Ecto neural progenitor cell (in vitro differentiated cells): ENCODE measurements around the gene ST8SIA4.

ENCODE experiments used
- DNase-seq: peaks from one replicate; pipeline ENCODE4 v3.0.0-alpha.2; 2018; ENCODE audit warnings: low spot score

The ST8SIA4 gene

DNA sequence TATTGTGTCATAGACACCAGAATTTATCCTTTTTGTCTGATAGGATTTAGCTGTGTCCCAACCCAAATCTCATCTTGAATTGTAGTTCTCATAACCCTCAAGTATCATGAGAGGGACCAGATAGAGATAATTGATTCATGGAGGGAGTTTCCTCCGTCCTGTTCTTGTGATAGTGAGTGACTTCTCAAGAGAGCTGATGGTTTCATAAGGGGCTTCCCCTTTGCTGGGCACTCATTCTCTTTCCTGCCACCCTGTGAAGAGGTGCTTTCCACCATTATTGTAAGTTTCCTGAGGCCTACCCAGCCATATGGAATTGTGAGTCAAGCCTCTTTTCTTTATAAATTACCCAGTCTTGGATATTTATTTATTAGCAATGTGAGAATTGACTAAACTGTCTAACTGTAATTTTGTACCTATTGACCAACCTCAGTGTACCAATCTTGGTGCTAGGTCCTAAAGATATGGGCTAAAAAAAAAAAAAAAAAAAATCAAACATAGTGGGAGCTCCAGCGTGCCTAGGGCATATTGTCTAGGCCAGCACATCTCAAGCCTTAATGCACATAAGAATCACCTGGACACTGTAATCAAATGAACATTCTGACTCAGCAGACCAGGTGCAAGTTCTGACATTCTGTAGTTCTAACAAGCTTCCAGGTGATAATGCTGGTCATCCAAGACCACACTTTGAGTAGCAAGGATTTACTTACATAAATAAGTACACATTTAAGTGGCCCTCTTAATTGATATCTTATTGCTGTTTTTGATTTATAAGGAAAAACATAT lies 30.5 kb downstream of the ST8SIA4 start:
- DNase-seq: no peak

- DNase-seq: no peak
These were observed 36.0 kb downstream of the ST8SIA4 start for GRCh38 chr5:100867039-100867562.

GRCh38 chr5:100864931-100865330 lies 38.2 kb downstream of the ST8SIA4 start:
- DNase-seq: no peak

DNA sequence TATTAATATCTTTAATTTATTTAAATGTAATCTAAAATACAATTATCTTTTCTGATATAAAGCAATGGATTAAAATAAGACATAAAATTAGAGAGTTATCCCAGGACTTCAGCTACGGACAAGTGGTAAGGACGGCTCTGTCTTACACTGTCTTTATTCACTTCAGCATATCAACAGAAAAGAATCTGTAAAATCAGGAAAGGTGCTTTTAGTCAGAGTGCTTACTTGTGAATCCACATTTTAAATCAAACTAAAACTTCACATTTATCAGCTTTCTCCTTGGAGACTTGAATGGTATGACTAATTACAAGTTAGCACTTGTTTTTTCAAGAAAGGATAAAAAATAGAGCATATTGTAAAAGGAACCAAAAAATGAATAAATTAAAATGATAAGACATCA lies 39.3 kb downstream of the ST8SIA4 start:
- no peak for DNase-seq

- DNase-seq: no peak
These were observed 41.9 kb downstream of the ST8SIA4 start for GRCh38 chr5:100861148-100861547.

DNA sequence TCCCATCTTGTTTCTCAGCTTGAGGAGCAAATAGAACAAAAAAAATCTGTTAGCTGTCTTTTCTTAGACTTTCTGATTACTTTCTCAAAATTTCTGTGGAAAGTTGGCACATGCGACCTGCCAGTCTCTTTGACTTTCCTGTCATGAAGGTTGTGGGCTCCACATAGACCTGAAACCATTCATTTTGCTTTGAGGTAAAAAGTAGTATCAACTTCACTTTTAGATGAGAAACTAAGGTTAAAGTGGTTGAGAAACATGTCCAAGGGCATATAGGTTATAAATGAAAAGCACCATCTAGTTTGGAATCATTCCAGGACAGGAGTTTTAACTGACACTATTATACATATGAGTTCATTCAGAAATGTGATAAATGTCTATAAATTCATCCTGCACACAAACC lies 42.7 kb downstream of the ST8SIA4 start:
- DNase-seq: no peak

DNA sequence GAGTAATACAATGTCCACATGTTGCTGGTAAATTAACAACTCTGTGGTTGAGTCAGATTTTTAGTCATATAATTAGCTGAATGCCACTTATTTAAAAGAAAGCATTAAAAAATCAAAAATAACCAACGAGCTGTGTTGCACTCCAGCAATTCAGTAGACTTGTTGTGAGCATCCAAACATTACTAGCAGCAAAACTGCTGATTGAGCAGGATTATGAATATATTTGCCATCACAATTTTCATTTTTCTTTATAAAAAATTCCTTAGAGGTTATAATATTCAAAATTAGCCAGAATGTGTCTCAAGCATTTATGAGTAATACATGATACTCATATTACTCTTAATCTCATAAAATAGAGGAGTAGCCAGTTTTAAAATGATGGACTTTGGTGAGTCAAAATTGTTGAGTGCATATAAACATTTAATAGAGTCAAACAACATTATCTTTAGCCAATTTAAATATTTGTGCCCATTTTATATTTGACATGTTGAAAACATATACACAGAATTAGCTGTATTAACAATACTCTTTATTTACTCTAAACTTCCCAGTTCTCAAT lies 44.0 kb downstream of the ST8SIA4 start:
- no peak for DNase-seq

DNA sequence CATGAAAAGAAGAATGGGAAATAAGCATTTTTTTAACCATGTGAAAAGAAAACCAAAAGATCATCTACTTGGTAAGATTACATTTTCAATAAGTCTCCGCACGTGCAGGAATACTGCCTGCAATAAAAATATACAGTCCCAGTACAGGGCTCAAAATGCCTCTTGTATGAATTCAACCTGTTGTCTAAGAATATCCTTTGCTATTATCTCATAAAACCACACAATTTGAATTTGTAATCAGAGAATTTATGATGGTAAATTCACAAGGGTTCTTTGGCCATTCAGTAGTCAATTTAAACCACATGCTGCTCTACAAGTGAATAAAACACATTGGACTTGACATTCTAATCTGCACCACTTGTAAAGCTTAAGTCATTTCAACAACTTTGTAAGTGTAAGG lies 46.6 kb downstream of the ST8SIA4 start:
- no peak for DNase-seq

- DNase-seq: no peak
These were observed 47.1 kb downstream of the ST8SIA4 start for GRCh38 chr5:100855937-100856430.

GRCh38 chr5:100855295-100855694 lies 47.8 kb downstream of the ST8SIA4 start:
- no peak for DNase-seq

GRCh38 chr5:100854591-100854990 lies 48.5 kb downstream of the ST8SIA4 start:
- DNase-seq: no peak

- DNase-seq: no peak
These were observed 49.5 kb downstream of the ST8SIA4 start for GRCh38 chr5:100853582-100853981.

GRCh38 chr5:100852988-100853449 lies 50.1 kb downstream of the ST8SIA4 start:
- DNase-seq: no peak

DNA sequence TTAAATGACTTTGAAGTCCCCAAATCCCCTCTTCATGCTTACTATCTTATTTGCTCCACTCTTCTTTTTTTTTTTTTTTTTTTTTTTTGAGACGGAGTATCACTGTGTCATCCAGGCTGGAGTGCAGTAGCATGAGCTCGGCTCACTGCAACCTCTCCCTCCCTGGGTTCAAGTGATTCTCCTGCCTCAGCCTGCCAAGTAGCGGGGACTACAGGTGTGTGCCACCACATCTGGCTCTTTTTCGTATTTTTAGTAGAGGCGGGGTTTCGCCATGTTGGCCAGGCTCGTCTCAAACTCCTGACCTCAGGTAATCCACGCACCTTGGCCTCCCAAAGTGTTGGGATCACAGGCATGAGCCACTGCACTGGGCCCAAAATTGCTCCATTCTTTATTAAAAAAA lies 51.0 kb downstream of the ST8SIA4 start:
- no peak for DNase-seq

GRCh38 chr5:100846772-100847171 lies 56.3 kb downstream of the ST8SIA4 start:
- DNase-seq: no peak

GRCh38 chr5:100842080-100842479 lies 61.0 kb downstream of the ST8SIA4 start:
- DNase-seq: no peak

DNA sequence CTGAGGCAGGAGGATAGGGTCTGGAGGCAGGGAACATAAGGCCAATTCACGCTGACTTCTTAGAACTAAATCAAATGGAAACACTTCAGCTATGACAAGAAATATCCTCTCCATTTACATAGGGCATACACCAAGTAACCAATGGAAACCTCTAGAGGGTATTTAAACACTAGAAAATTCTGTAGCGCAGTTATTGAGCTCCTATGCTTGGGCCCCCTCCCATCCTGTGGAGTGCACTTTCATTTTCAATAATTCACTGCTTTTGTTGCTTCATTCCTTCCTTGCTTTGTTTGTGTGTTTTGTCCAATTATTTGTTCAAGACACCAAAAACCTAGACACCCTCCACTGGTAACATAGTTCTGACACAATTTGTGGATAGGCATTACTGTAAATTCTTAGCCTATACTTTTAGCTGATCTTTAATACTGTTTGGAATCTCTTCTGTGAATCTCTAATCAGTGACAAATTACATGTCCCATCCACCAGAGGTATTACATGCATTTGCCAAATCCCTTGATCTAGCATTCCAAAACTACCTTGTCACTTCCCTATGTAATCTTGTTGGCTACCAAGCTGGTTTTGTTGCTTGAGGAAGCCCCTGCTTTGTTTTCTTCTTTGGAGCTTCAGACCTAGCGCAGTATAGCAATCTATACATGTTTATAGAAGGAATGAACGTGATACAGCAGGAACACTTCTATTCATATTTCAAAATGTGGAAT lies 61.6 kb downstream of the ST8SIA4 start:
- no peak for DNase-seq

- DNase-seq: no peak
These were observed 62.3 kb downstream of the ST8SIA4 start for GRCh38 chr5:100840789-100841188.

GRCh38 chr5:100840370-100840769 lies 62.7 kb downstream of the ST8SIA4 start:
- no peak for DNase-seq

- DNase-seq: no peak
These were observed 65.0 kb downstream of the ST8SIA4 start for GRCh38 chr5:100838048-100838473.

- no peak for DNase-seq
These were observed 68.6 kb downstream of the ST8SIA4 start for GRCh38 chr5:100834519-100834918.
